ENCODE measurements around the gene EFCAB14. TPM values are rescaled to one million over a fixed set of nuclear protein-coding genes. Genes with fewer than 3 reads are reported as not detected.

The EFCAB14 gene
- total RNA-seq, 3 donors from 2014 or later (not counting 1 experiment from before 2014, with no cell fraction given) = 77.7 to 130 (median 119) TPM

GRCh38 chr1:46675549-46676314 is 43.2 kb downstream of the EFCAB14 start:
- no peaks in the 10 kb centered on the region for H3K27me3 ChIP-seq (ENCODE audit: control insufficient read depth, insufficient read depth, low read length)
- intact Hi-C loops (cut with micrococcal nuclease) = no loop called here
- peaks cover 34% of the 10 kb centered on the region for H3K36me3 ChIP-seq (ENCODE audit: control insufficient read depth, insufficient read depth, low read length)
- no peak overlapping the region for H3K4me3 ChIP-seq (ENCODE audit: low read length)
- ATAC-seq = peak; percentile 59 to 90 (median 71)
- TF ChIP-seq CTCF (IDR thresholded peaks at IDR 0.05) = no peak
- H3K27me3 Mint-ChIP-seq (ENCODE audit: low read depth in 2 of 2) = no peaks in the 10 kb centered on the region
- H3K27ac Mint-ChIP-seq = peak overlapping the region; percentile 89 to 90
- peak overlapping the region; percentile 59 for H3K4me3 Mint-ChIP-seq
- no peaks in the 10 kb centered on the region for H3K9me3 Mint-ChIP-seq
- H3K9me3 ChIP-seq (ENCODE audit: control insufficient read depth, insufficient read depth, low read length) = no peaks in the 10 kb centered on the region
- H3K4me1 Mint-ChIP-seq = peaks cover 18% of the 10 kb centered on the region in 2 donors
- H3K4me1 ChIP-seq (ENCODE audit: control insufficient read depth, insufficient read depth, low read length) = peaks cover 4% of the 10 kb centered on the region
- H3K27ac ChIP-seq (ENCODE audit: low read length) = peak overlapping the region; percentile 70
- H3K36me3 Mint-ChIP-seq = peaks cover 23% of the 10 kb centered on the region
- WGBS (ENCODE audit: insufficient coverage) = no CpG with 5 or more reads among the region's 1 CpG
- DNase-seq = peak in 1 of 2 donors; percentile 57

GRCh38 chr1:46673749-46674182 is 45.1 kb downstream of the EFCAB14 start:
- Histone ChIP-seq H3K27ac (ENCODE audit: low read length) (no peak overlapping the region), H3K4me3 (ENCODE audit: low read length) (no peak overlapping the region), H3K4me1 (ENCODE audit: control insufficient read depth, insufficient read depth, low read length) (peaks cover 4% of the 10 kb centered on the region), H3K36me3 (ENCODE audit: control insufficient read depth, insufficient read depth, low read length) (peaks cover 19% of the 10 kb centered on the region), H3K27me3 (ENCODE audit: control insufficient read depth, insufficient read depth, low read length) (no peaks in the 10 kb centered on the region), H3K9me3 (ENCODE audit: control insufficient read depth, insufficient read depth, low read length) (no peaks in the 10 kb centered on the region)
- no peak for TF ChIP-seq CTCF (IDR thresholded peaks at IDR 0.05)
- DNase-seq (no peak), ATAC-seq (no peak)
- Mint-ChIP-seq H3K27me3 (ENCODE audit: low read depth in 2 of 2) (no peaks in the 10 kb centered on the region), H3K4me3 (no peak overlapping the region), H3K4me1 (peaks cover 18% of the 10 kb centered on the region in 2 donors), H3K36me3 (peaks cover 10% of the 10 kb centered on the region), H3K9me3 (no peaks in the 10 kb centered on the region), H3K27ac (no peak overlapping the region)
- WGBS (ENCODE audit: insufficient coverage) = 84% methylated on average over 3 of the region's 4 CpGs
- intact Hi-C loops (cut with micrococcal nuclease) = no loop called here

DNA sequence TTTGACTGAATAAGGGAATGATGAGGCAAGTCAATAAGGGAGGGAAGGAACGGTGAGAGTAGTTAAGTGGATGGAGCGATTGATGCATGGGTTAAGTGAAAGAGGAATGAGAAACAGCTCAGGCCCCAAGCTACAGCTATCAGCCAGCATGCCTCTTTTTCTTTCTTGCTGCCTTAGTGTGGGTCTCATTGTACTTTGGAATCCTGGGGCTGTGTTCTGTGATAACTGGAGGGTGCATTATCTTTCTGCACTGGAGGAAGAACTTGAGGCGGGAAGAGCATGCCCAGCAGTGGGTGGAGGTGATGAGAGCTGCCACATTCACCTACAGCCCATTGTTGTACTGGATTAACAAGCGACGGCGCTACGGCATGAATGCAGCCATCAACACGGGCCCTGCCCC is 46.2 kb downstream of the EFCAB14 start:
- intact Hi-C loops (cut with micrococcal nuclease) = no loop called here
- DNase-seq (no peak), ATAC-seq (no peak)
- Mint-ChIP-seq H3K27me3 (ENCODE audit: low read depth in 2 of 2) (no peaks in the 10 kb centered on the region), H3K9me3 (no peaks in the 10 kb centered on the region), H3K27ac (no peak overlapping the region), H3K4me3 (no peak overlapping the region), H3K36me3 (no peaks in the 10 kb centered on the region), H3K4me1 (peaks cover 18% of the 10 kb centered on the region in 2 donors)
- peaks cover 11% of the 10 kb centered on the region for H3K36me3 ChIP-seq (ENCODE audit: control insufficient read depth, insufficient read depth, low read length)
- H3K4me1 ChIP-seq (ENCODE audit: control insufficient read depth, insufficient read depth, low read length) = peaks cover 11% of the 10 kb centered on the region
- no peak overlapping the region for H3K27ac ChIP-seq (ENCODE audit: low read length)
- no peak overlapping the region for H3K4me3 ChIP-seq (ENCODE audit: low read length)
- TF ChIP-seq CTCF (IDR thresholded peaks at IDR 0.05) = no peak
- no peaks in the 10 kb centered on the region for H3K27me3 ChIP-seq (ENCODE audit: control insufficient read depth, insufficient read depth, low read length)
- no peaks in the 10 kb centered on the region for H3K9me3 ChIP-seq (ENCODE audit: control insufficient read depth, insufficient read depth, low read length)
- 86% methylated on average over 8 of the region's 8 CpGs for WGBS (ENCODE audit: insufficient coverage)
